ENCODE results near the gene SV2B. TPM values are rescaled to one million over a fixed set of nuclear protein-coding genes. Genes with fewer than 3 reads are reported as not detected.

Gene SV2B
- total and polyA plus RNA-seq, 2 experiments from 2014 or later, result 0.06 to 0.76 TPM

DNA sequence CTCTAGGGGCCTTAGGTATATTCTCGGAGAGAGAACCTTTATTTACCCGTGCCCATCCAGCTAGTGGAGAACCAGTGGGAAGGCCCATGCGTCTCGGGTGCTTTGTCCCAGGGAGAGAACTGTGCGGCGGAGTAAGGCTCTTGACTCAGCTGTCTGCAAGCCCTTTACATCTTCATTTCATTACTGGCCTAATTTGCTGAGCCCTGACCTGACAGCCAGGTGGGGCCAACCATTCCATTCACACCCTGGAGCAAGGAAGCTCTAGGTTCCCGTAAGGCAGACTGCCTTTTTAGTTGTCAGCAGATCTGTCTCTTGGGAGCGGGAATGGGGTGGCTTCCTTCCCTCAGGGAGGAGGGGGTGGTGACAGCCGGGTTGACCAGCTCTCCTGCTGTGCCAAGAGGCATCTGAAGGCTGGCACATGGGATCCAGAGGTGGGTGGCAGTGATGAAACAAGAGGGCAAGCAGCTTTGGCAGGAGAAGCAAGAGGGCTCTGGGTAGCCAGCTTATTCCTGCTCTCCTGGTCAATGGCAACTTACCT, 36.4 kb downstream of the SV2B start:
- H4K20me1 ChIP-seq (replicated peaks; ENCODE audit: insufficient read depth), result no peaks in the 10 kb centered on the region
- no peak overlapping the region for H3K27ac ChIP-seq (ENCODE audit: low read depth)
- H2AFZ ChIP-seq, result no peak overlapping the region
- no peaks in the 10 kb centered on the region for H3K36me3 ChIP-seq (ENCODE audit: insufficient read depth)
- H3K4me3 ChIP-seq, result no peak overlapping the region
- no peaks in the 10 kb centered on the region for H3K4me1 ChIP-seq (ENCODE audit: insufficient read depth)
- 0 out of 3 replicates have a peak, but pooled peaks cover 4% of the 10 kb centered on the region for H3K4me1 Mint-ChIP-seq
- no peaks in the 10 kb centered on the region for H3K36me3 Mint-ChIP-seq (ENCODE audit: low read depth)
- H3K9me3 Mint-ChIP-seq, result no peaks in the 10 kb centered on the region
- DNase-seq (ENCODE audit: low spot score), result no peak
- H3K27me3 ChIP-seq (ENCODE audit: insufficient read depth), result no peaks in the 10 kb centered on the region
- no peak for ATAC-seq
- H3K4me3 Mint-ChIP-seq, result no peak overlapping the region
- H3K27me3 Mint-ChIP-seq (ENCODE audit: insufficient read depth, low read depth, poor library complexity), result no peaks in the 10 kb centered on the region
- H3K27ac Mint-ChIP-seq, result no peak overlapping the region
- H3K4me2 ChIP-seq, result no peak overlapping the region
- no peaks in the 10 kb centered on the region for H3K9me2 ChIP-seq (ENCODE audit: insufficient read depth)
- H3F3A ChIP-seq (replicated peaks; ENCODE audit: low read depth), result no peaks in the 10 kb centered on the region
- no peaks in the 10 kb centered on the region for H3K79me2 ChIP-seq (replicated peaks; ENCODE audit: insufficient read depth)
- TF ChIP-seq, protein P1, sequence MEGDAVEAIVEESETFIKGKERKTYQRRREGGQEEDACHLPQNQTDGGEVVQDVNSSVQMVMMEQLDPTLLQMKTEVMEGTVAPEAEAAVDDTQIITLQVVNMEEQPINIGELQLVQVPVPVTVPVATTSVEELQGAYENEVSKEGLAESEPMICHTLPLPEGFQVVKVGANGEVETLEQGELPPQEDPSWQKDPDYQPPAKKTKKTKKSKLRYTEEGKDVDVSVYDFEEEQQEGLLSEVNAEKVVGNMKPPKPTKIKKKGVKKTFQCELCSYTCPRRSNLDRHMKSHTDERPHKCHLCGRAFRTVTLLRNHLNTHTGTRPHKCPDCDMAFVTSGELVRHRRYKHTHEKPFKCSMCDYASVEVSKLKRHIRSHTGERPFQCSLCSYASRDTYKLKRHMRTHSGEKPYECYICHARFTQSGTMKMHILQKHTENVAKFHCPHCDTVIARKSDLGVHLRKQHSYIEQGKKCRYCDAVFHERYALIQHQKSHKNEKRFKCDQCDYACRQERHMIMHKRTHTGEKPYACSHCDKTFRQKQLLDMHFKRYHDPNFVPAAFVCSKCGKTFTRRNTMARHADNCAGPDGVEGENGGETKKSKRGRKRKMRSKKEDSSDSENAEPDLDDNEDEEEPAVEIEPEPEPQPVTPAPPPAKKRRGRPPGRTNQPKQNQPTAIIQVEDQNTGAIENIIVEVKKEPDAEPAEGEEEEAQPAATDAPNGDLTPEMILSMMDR (conservative IDR thresholded peaks at IDR 0.05; ENCODE audit: low read depth in 2 of 2), result no peak
- no peak for TF ChIP-seq EZH2phosphoT487 (IDR thresholded peaks at IDR 0.05; ENCODE audit: unreplicated experiment)
- no peak for TF ChIP-seq ZNF462 (CRISPR knock-in tag; IDR thresholded peaks at IDR 0.05)
- no peak for TF ChIP-seq ZNF114 (CRISPR knock-in tag; IDR thresholded peaks at IDR 0.05)
- no peak for TF ChIP-seq ZNF331 (CRISPR knock-in tag; IDR thresholded peaks at IDR 0.05; ENCODE audit: low read depth)
- TF ChIP-seq REST (IDR thresholded peaks at IDR 0.05; ENCODE audit: unreplicated experiment), result no peak
- TF ChIP-seq, protein P2, sequence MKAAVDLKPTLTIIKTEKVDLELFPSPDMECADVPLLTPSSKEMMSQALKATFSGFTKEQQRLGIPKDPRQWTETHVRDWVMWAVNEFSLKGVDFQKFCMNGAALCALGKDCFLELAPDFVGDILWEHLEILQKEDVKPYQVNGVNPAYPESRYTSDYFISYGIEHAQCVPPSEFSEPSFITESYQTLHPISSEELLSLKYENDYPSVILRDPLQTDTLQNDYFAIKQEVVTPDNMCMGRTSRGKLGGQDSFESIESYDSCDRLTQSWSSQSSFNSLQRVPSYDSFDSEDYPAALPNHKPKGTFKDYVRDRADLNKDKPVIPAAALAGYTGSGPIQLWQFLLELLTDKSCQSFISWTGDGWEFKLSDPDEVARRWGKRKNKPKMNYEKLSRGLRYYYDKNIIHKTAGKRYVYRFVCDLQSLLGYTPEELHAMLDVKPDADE (IDR thresholded peaks at IDR 0.05), result no peak
- no peak for TF ChIP-seq JUNB (IDR thresholded peaks at IDR 0.05; ENCODE audit: unreplicated experiment)
- no peak for TF ChIP-seq STAT1 (IDR thresholded peaks at IDR 0.05; ENCODE audit: unreplicated experiment)
- TF ChIP-seq CREB1 (CRISPR knock-in tag; IDR thresholded peaks at IDR 0.05; ENCODE audit: low read depth), result no peak
- no peak for TF ChIP-seq NANOG (IDR thresholded peaks at IDR 0.05; ENCODE audit: borderline replicate concordance)
- no peak for TF ChIP-seq EZH2 (IDR thresholded peaks at IDR 0.05; ENCODE audit: low read depth, unreplicated experiment)
- no peak for TF ChIP-seq POLR2AphosphoS5 (IDR thresholded peaks at IDR 0.05; ENCODE audit: low read depth)
